K562 (cell line): ENCODE data around the gene GADD45GIP1. TPM values are rescaled to one million over a fixed set of nuclear protein-coding genes. Genes with fewer than 3 reads are reported as not detected.

Experiments used
- ATAC-seq: fragments of 200-7000 bp; cut with Tn5 transposase; 3 replicates; pipeline ENCODE4 v1.9.1; 2020; ENCODE audit warnings: moderate library complexity
- BruUV-seq: library from RNA; stranded (reverse); fragments of 400-500 nt; replicated peaks from 2 replicates; lab custom pipeline; 2021; lab: Mats Ljungman, UMichigan
- CTCF ChIA-PET: fragments of 300-600 bp; formaldehyde crosslinking; extraction: SDS; loops from one replicate; lab custom pipeline; 2021; ENCODE audit warnings: low intra/inter-chr PET ratio; lab: Yijun Ruan, JAX
- POLR2A ChIA-PET: fragments of 300-600, 350-650 bp; sonication (Branson Sonifier 250); formaldehyde crosslinking; extraction: SDS; loops from one replicate; lab custom pipeline; 2021; ENCODE audit warnings: antibody characterized with exemption, inconsistent platforms; lab: Yijun Ruan, JAX
- DNase-seq, 4 experiments: peaks; one replicate each; pipeline versions ENCODE4 v3.0.0 to v3.0.0-alpha.2; 2011 to 2018; ENCODE audit warnings: low spot score in 3 of 4, mixed read lengths in 3 of 4; ENCODE audit errors: extremely low read depth in 1 of 4
- FAIRE-seq: peaks from 2 replicates; lab custom pipeline; 2011; peaks lifted over from hg19 to GRCh38; lab: Jason Lieb, UNC
- H2AFZ ChIP-seq: 2 replicates; pipeline ENCODE4 v1.6.0; 2011; ENCODE audit warnings: low read depth, low read length, control low read depth, inconsistent platforms
- H3K27ac ChIP-seq: fragments of 200-600 bp; 3 replicates; pipeline ENCODE4 v1.8.0; 2011; ENCODE audit warnings: low read depth, mild to moderate bottlenecking, control low read depth, inconsistent platforms, low read length, moderate library complexity, mixed read lengths; ENCODE audit errors: extremely low read depth
- H3K27me3 ChIP-seq, 2 experiments: fragments of 300-600 bp in 1 of 2; 2 replicates in 1 of 2; 3 replicates in 1 of 2; pipeline versions ENCODE4 v1.6.0 to v1.8.0; 2011; ENCODE audit warnings: inconsistent platforms in 2 of 2, low read length in 2 of 2, mild to moderate bottlenecking in 1 of 2, mixed read lengths in 1 of 2, moderate library complexity in 1 of 2; ENCODE audit not compliant: control insufficient read depth in 2 of 2, insufficient read depth in 2 of 2
- H3K36me3 ChIP-seq: fragments of 300-600 bp; 3 replicates; pipeline ENCODE4 v1.8.0; 2011; ENCODE audit warnings: mild to moderate bottlenecking, low read length, inconsistent platforms; ENCODE audit not compliant: control insufficient read depth, insufficient read depth
- H3K4me1 ChIP-seq, 2 experiments: fragments of 200-600 bp in 1 of 2; replicated peaks in 1 of 2; 2 replicates in 1 of 2; 3 replicates in 1 of 2; pipeline versions ENCODE4 v1.5.1 to v1.8.0; 2011; ENCODE audit warnings: inconsistent platforms in 2 of 2, low read length in 2 of 2, mild to moderate bottlenecking in 1 of 2, mixed read lengths in 1 of 2, moderate library complexity in 1 of 2; ENCODE audit not compliant: control insufficient read depth in 2 of 2, insufficient read depth in 2 of 2
- H3K4me2 ChIP-seq: 2 replicates; pipeline ENCODE4 v1.6.1; 2011; ENCODE audit warnings: low read length, control low read depth, inconsistent platforms, mixed read lengths; ENCODE audit not compliant: insufficient read depth
- H3K4me3 ChIP-seq: fragments of 200-600 bp; sonication (generic), shearing (Covaris generic); 2 replicates; pipeline ENCODE4 v1.5.1; 2016; ENCODE audit warnings: control low read depth, inconsistent platforms
- H3K79me2 ChIP-seq: fragments of 200-600 bp; 3 replicates; pipeline ENCODE4 v1.8.0; 2011; ENCODE audit warnings: low read length, inconsistent platforms; ENCODE audit not compliant: control insufficient read depth, insufficient read depth
- H3K9ac ChIP-seq, 2 experiments: 2 replicates each; pipeline versions ENCODE4 v1.6.0 to v1.6.1; 2011; ENCODE audit warnings: low read depth in 2 of 2, low read length in 2 of 2, control low read depth in 1 of 2, inconsistent platforms in 1 of 2, mild to moderate bottlenecking in 1 of 2, mixed read lengths in 1 of 2; ENCODE audit not compliant: insufficient read depth in 1 of 2
- H3K9me1 ChIP-seq: one replicate; pipeline ENCODE4 v1.6.0; 2011; ENCODE audit warnings: inconsistent platforms, mild to moderate bottlenecking, low read length, moderate library complexity; ENCODE audit not compliant: control insufficient read depth, insufficient read depth
- H3K9me3 ChIP-seq: replicated peaks from 2 replicates; pipeline ENCODE4 v1.5.1; 2011; ENCODE audit warnings: low read depth, low read length, inconsistent platforms; ENCODE audit not compliant: control insufficient read depth, insufficient read depth
- H4K20me1 ChIP-seq: replicated peaks from 2 replicates; pipeline ENCODE4 v1.6.1; 2011; ENCODE audit warnings: low read length, inconsistent platforms, mixed read lengths; ENCODE audit not compliant: control insufficient read depth, insufficient read depth
- ADNP ChIP-seq: fragments of 200-800 bp; sonication (Bioruptor generic); IDR thresholded peaks from 2 replicates; pipeline ENCODE4 v1.6.1; 2016; ENCODE audit warnings: missing genetic modification characterization, missing compliant biosample characterization
- BRCA1 ChIP-seq, 2 experiments: fragments of 450-650 bp in 1 of 2; sonication (generic) in 1 of 2; formaldehyde crosslinking in 1 of 2; IDR thresholded peaks; 2 replicates each; pipeline versions ENCODE4 v1.5.0 to v1.6.1; 2017 to 2020; ENCODE audit warnings: mild to moderate bottlenecking in 1 of 2, missing genetic modification reagents in 1 of 2
- POLR2B ChIP-seq: fragments of 450-650 bp; IDR thresholded peaks from 2 replicates; pipeline ENCODE4 v1.6.1; 2018; ENCODE audit warnings: low read depth; ENCODE audit not compliant: partially characterized antibody
- TAF15 ChIP-seq: fragments of 200-400 bp; formaldehyde crosslinking; IDR thresholded peaks from 2 replicates; pipeline ENCODE4 v1.6.1; 2017; ENCODE audit warnings: mild to moderate bottlenecking, low read depth, low read length, moderate library complexity
- ZEB2 ChIP-seq: fragments of 450-650 bp; IDR thresholded peaks from 2 replicates; pipeline ENCODE4 v1.6.1; 2016
- ZKSCAN1 ChIP-seq: fragments of 150-350 bp; IDR thresholded peaks from 2 replicates; pipeline ENCODE4 v1.6.1; 2016; ENCODE audit warnings: low read depth, low read length
- ZNF124 ChIP-seq: sonication (generic); formaldehyde crosslinking; IDR thresholded peaks from 2 replicates; pipeline ENCODE4 v1.8.1; 2022; ENCODE audit warnings: missing genetic modification reagents
- ZNF316 ChIP-seq: fragments of 450-650 bp; IDR thresholded peaks from 2 replicates; pipeline ENCODE4 v1.6.1; 2016
- ZNF354B ChIP-seq: fragments of 250-450 bp; sonication (Bioruptor Pico); IDR thresholded peaks from 2 replicates; pipeline ENCODE4 v1.4.0; 2020
- ZNF77 ChIP-seq: fragments of 250-450 bp; sonication (Bioruptor Pico); IDR thresholded peaks from 2 replicates; pipeline ENCODE4 v1.5.0; 2020
- WGBS: fragments of 100-300 bp; shearing (Covaris generic); methylation state at CpG from one replicate; pipeline ENCODE4 v1.1.6; 2016; ENCODE audit warnings: low coverage, mixed read lengths; ENCODE audit not compliant: insufficient coverage; ENCODE audit errors: missing lambda C conversion rate; 5-methylcytosine and 5-hydroxymethylcytosine counted together
- in situ Hi-C: fragments of 300-500 bp; cut with MboI; formaldehyde crosslinking; loops from 4 replicates; pipeline ENCODE4 v1.15.0; 2018; ENCODE audit warnings: inconsistent platforms, mixed read lengths
- intact Hi-C: fragments of 100-400 bp; cut with micrococcal nuclease; formaldehyde crosslinking; loops from 2 replicates; pipeline ENCODE4 v1.14.2; 2022
- polyA plus RNA-seq, 8 experiments: library from polyadenylated mRNA; depleted of rRNA in 4 of 8; stranded (reverse) in 5 of 8; unstranded in 3 of 8; fragments of >200 nt; fragmentation: Nextera tagmentation in 2 of 8; fragmentation: Illumina TruSeq in 1 of 8; extraction: Ambion mirVana in 2 of 8; extraction: Trizol in 1 of 8; gene quantifications; 2 replicates each; pipeline versions ENCODE4 v1.2.1 to v1.2.3, GENCODE V29; 2011 to 2014; ENCODE audit warnings: inconsistent platforms in 1 of 8, missing spikeins in 1 of 8
- total RNA-seq, 7 experiments: library from RNA; depleted of rRNA in 6 of 7; stranded (reverse); fragments of >200 nt in 6 of 7; fragmentation: Illumina TruSeq in 2 of 7; extraction: Trizol in 2 of 7; gene quantifications; 2 replicates each; pipeline versions ENCODE4 v1.2.1 to v1.2.3, GENCODE V29; 2011 to 2021; ENCODE audit warnings: low replicate concordance in 1 of 7
- TF ChIP-seq, protein P1 (sequence below), 2 experiments: fragments of 200-800 bp in 1 of 2; sonication (Bioruptor generic) in 1 of 2; sonication (generic) in 1 of 2; formaldehyde crosslinking in 1 of 2; IDR thresholded peaks in 1 of 2; conservative IDR thresholded peaks in 1 of 2; 2 replicates each; pipeline versions ENCODE4 v1.5.0 to v1.6.1; 2016 to 2020; ENCODE audit warnings: missing compliant biosample characterization in 1 of 2, missing genetic modification characterization in 1 of 2, missing genetic modification reagents in 1 of 2
- TF ChIP-seq, protein P2 (sequence below): fragments of 250-450 bp; sonication (Bioruptor Pico); IDR thresholded peaks from 2 replicates; pipeline ENCODE4 v1.5.1; 2021; ENCODE audit warnings: mild to moderate bottlenecking

Gene GADD45GIP1
- total and polyA plus RNA-seq, 9 of the 15 experiments (the other 6 are each of a cell fraction or from before 2014, with no cell fraction given), result 5.1 to 161 (median 29.2) TPM

DNA sequence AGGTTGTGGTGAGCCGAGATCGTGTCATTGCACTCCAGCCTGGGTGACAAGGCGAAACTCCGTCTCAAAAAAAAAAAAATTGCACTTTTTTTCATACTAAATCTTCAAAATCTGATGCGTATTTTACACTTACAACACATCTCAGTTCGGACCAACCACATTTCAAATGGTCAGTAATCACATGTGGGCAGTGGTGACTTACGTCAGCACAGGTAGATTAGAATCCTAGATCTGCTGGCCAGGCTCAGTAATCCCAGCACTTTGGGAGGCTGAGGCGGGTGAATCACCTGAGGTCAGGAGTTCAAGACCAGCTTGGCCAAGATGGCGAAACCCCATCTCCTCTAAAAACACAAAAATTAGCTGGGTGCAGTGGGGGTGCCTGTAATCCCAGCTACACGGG, 22.0 kb downstream of the GADD45GIP1 start:
- peak; percentile 6 for FAIRE-seq
- in situ Hi-C loops, result no loop called here
- no peak for DNase-seq
- TF ChIP-seq BRCA1 (IDR thresholded peaks at IDR 0.05) (no peak), BRCA1 (CRISPR knock-in tag; IDR thresholded peaks at IDR 0.05) (no peak), ZNF316 (peak; percentile 11; the same call in 1 of the 2 replicates), ZNF354B (CRISPR knock-in tag) (no peak), POLR2B (no peak), ZEB2 (peak; percentile 73; the same call in 1 of the 2 replicates), ADNP (tag) (peak; percentile 43; the same call in 1 of the 2 replicates), ZKSCAN1 (no peak), ZNF124 (CRISPR knock-in tag) (no peak), TAF15 (no peak), ZNF77 (CRISPR knock-in tag) (no peak)
- TF ChIP-seq, protein P1, sequence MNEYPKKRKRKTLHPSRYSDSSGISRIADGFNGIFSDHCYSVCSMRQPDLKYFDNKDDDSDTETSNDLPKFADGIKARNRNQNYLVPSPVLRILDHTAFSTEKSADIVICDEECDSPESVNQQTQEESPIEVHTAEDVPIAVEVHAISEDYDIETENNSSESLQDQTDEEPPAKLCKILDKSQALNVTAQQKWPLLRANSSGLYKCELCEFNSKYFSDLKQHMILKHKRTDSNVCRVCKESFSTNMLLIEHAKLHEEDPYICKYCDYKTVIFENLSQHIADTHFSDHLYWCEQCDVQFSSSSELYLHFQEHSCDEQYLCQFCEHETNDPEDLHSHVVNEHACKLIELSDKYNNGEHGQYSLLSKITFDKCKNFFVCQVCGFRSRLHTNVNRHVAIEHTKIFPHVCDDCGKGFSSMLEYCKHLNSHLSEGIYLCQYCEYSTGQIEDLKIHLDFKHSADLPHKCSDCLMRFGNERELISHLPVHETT (CRISPR knock-in tag; conservative IDR thresholded peaks at IDR 0.05 in 1 of 2, IDR thresholded peaks at IDR 0.05 in 1 of 2), result no peak
- TF ChIP-seq, protein P2, sequence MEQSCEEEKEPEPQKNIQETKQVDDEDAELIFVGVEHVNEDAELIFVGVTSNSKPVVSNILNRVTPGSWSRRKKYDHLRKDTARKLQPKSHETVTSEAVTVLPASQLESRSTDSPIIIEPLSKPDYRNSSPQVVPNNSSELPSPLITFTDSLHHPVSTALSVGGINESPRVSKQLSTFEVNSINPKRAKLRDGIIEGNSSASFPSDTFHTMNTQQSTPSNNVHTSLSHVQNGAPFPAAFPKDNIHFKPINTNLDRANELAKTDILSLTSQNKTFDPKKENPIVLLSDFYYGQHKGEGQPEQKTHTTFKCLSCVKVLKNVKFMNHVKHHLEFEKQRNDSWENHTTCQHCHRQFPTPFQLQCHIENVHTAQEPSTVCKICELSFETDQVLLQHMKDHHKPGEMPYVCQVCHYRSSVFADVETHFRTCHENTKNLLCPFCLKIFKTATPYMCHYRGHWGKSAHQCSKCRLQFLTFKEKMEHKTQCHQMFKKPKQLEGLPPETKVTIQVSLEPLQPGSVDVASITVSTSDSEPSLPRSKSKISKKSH (CRISPR knock-in tag), result no peak

More for the DNA sequence above, 22.0 kb downstream of the GADD45GIP1 start:
- H3K9me1 ChIP-seq, result no peaks in the 10 kb centered on the region
- intact Hi-C loops, result loop anchor here (5.0 kb wide), 1 partner anchor 48 kb away; the partner anchor contains the start of gene KLF1
- no peak for ATAC-seq
- ChIA-PET POLR2A (interaction anchor here (1.0 kb wide), 1 partner anchor 48 kb away, joined by 3 read pairs; no protein-coding TSS in a partner anchor), CTCF (no interaction called here)
- BruUV-seq, result no TSS peak
- H2AFZ ChIP-seq, result 0 out of 2 replicates have a peak overlapping the region, but pooled peaks have one; percentile 7
- peaks cover 14% of the 10 kb centered on the region for H4K20me1 ChIP-seq
- no peak overlapping the region for H3K4me3 ChIP-seq
- 50% methylated on average over 10 of the region's 10 CpGs for WGBS
- no peak overlapping the region for H3K9ac ChIP-seq
- no peaks in the 10 kb centered on the region for H3K27me3 ChIP-seq
- peaks cover 67% of the 10 kb centered on the region for H3K79me2 ChIP-seq
- no peak overlapping the region for H3K27ac ChIP-seq
- peaks cover 36% of the 10 kb centered on the region for H3K36me3 ChIP-seq
- H3K9me3 ChIP-seq, result no peaks in the 10 kb centered on the region
- peaks cover 33 to 51% of the 10 kb centered on the region in 2 experiments for H3K4me1 ChIP-seq
- no peak overlapping the region for H3K4me2 ChIP-seq
